GM12873 (cell line): Measurements from ENCODE around the gene TRIM9.

Experiments used
- CTCF ChIP-seq: IDR thresholded peaks from 2 replicates; pipeline ENCODE4 v1.5.1; 2012; ENCODE audit warnings: low read depth, mild to moderate bottlenecking, moderate library complexity, low read length, control low read depth; ENCODE audit not compliant: insufficient read depth; ENCODE audit errors: missing control alignments

TRIM9 gene

GRCh38 chr14:51039252-51039651, 55.7 kb downstream of the TRIM9 start:
- no peak for TF ChIP-seq CTCF

GRCh38 chr14:51035611-51036192, 59.2 kb downstream of the TRIM9 start:
- no peak for TF ChIP-seq CTCF

- TF ChIP-seq CTCF, result no peak
Observed at GRCh38 chr14:51028851-51029754, 65.8 kb downstream of the TRIM9 start.

GRCh38 chr14:51028361-51028760, 66.5 kb downstream of the TRIM9 start:
- TF ChIP-seq CTCF, result no peak

- no peak for TF ChIP-seq CTCF
Observed at GRCh38 chr14:51024377-51024776, 70.5 kb downstream of the TRIM9 start.

- no peak for TF ChIP-seq CTCF
Observed at GRCh38 chr14:51023964-51024363, 70.9 kb downstream of the TRIM9 start.

- no peak for TF ChIP-seq CTCF
Observed at GRCh38 chr14:51022769-51023168, 72.1 kb downstream of the TRIM9 start.
